Endothelial cell of umbilical vein (primary cell): ENCODE data around the gene PDCD2L. TPM values are rescaled to one million over a fixed set of nuclear protein-coding genes. Genes with fewer than 3 reads are reported as not detected.
"Not testable (repeated sequence)": the region's sequence is repeated elsewhere in the genome, so short reads cannot be mapped to it uniquely, and the experiment has no call there.

Experiments used
- BruUV-seq: library from RNA; stranded (reverse); fragments of 400-500 nt; replicated peaks from 2 replicates; lab custom pipeline; 2021; lab: Mats Ljungman, UMichigan
- CTCF ChIA-PET: fragments of 300-600, 350-600 bp; sonication (Branson Sonifier 250); formaldehyde crosslinking; loops from one replicate; lab custom pipeline; 2021; ENCODE audit warnings: antibody characterized with exemption, inconsistent platforms; lab: Charles Lee
- POLR2A ChIA-PET: fragments of 300-600, 350-600 bp; sonication (Branson Sonifier 250); formaldehyde crosslinking; loops from one replicate; lab custom pipeline; 2021; ENCODE audit warnings: antibody characterized with exemption, inconsistent platforms; lab: Charles Lee
- DNase-seq: peaks from one replicate; pipeline ENCODE4 v3.0.0-alpha.2; 2011; ENCODE audit warnings: low read depth, low spot score
- FAIRE-seq: peaks from 2 replicates; lab custom pipeline; 2011; peaks lifted over from hg19 to GRCh38; lab: Jason Lieb, UNC
- H2AFZ ChIP-seq: 2 replicates; pipeline ENCODE4 v1.6.0; 2012; ENCODE audit warnings: low read depth, low read length, control low read depth, inconsistent platforms
- H3K27ac ChIP-seq: 2 replicates; pipeline ENCODE4 v1.5.1; 2011; ENCODE audit warnings: low read depth, mild to moderate bottlenecking, control low read depth, low read length, moderate library complexity; ENCODE audit not compliant: insufficient read depth
- H3K27me3 ChIP-seq, 2 experiments: 2 replicates each; pipeline versions ENCODE4 v1.6.0 to v1.6.1; 2011; ENCODE audit warnings: low read length in 2 of 2, mixed read lengths in 1 of 2; ENCODE audit not compliant: control insufficient read depth in 2 of 2, insufficient read depth in 2 of 2
- H3K36me3 ChIP-seq, 2 experiments: 2 replicates in 1 of 2; 3 replicates in 1 of 2; pipeline ENCODE4 v1.5.1; 2011; ENCODE audit warnings: low read length in 2 of 2, mild to moderate bottlenecking in 1 of 2, moderate library complexity in 1 of 2; ENCODE audit not compliant: control insufficient read depth in 2 of 2, insufficient read depth in 2 of 2; ENCODE audit errors: extremely low read depth in 1 of 2
- H3K4me1 ChIP-seq: 3 replicates; pipeline ENCODE4 v1.5.1; 2011; ENCODE audit warnings: mild to moderate bottlenecking, low read length; ENCODE audit not compliant: control insufficient read depth, insufficient read depth; ENCODE audit errors: extremely low read depth
- H3K4me2 ChIP-seq: 2 replicates; pipeline ENCODE4 v1.6.1; 2011; ENCODE audit warnings: low read length, control low read depth, mixed read lengths; ENCODE audit not compliant: insufficient read depth
- H3K4me3 ChIP-seq, 3 experiments: fragments of 200-600 bp in 1 of 3; sonication (generic), shearing (Covaris generic) in 1 of 3; replicated peaks in 1 of 3; 2 replicates each; pipeline ENCODE4 v1.5.1; 2011 to 2016; ENCODE audit warnings: control low read depth in 3 of 3, low read length in 3 of 3, mild to moderate bottlenecking in 2 of 3, inconsistent platforms in 1 of 3, low read depth in 1 of 3, moderate library complexity in 1 of 3; ENCODE audit not compliant: insufficient read depth in 1 of 3
- H3K79me2 ChIP-seq: 2 replicates; pipeline ENCODE4 v1.6.0; 2012; ENCODE audit warnings: low read length, inconsistent platforms; ENCODE audit not compliant: control insufficient read depth, insufficient read depth
- H3K9ac ChIP-seq: replicated peaks from 2 replicates; pipeline ENCODE3; 2011; ENCODE audit warnings: low read length, control low read depth; ENCODE audit not compliant: insufficient read depth; ENCODE audit errors: extremely low read depth
- H3K9me1 ChIP-seq: replicated peaks from 3 replicates; pipeline ENCODE4 v1.6.0; 2011; ENCODE audit warnings: mild to moderate bottlenecking, low read length; ENCODE audit not compliant: control insufficient read depth, insufficient read depth; ENCODE audit errors: extremely low read depth
- H3K9me3 ChIP-seq: replicated peaks from 2 replicates; pipeline ENCODE4 v1.5.1; 2012; ENCODE audit warnings: low read length, inconsistent platforms; ENCODE audit not compliant: control insufficient read depth, insufficient read depth
- H4K20me1 ChIP-seq: replicated peaks from 2 replicates; pipeline ENCODE3; 2011; ENCODE audit warnings: mild to moderate bottlenecking, low read length; ENCODE audit not compliant: control insufficient read depth, insufficient read depth; ENCODE audit errors: extremely low read depth
- CTCF ChIP-seq, 2 donors: IDR thresholded peaks; 1 replicate in 1 of 2; 2 replicates in 1 of 2; pipeline ENCODE4 v1.5.1; 2011; ENCODE audit warnings: low read length in 2 of 2, mild to moderate bottlenecking in 2 of 2, moderate library complexity in 2 of 2, control low read depth in 1 of 2, inconsistent platforms in 1 of 2, low read depth in 1 of 2; ENCODE audit not compliant: insufficient read depth in 1 of 2; ENCODE audit errors: extremely low read depth in 1 of 2
- EZH2 ChIP-seq: IDR thresholded peaks from 2 replicates; pipeline ENCODE4 v1.6.1; 2012; ENCODE audit warnings: borderline replicate concordance, low read depth, mild to moderate bottlenecking, moderate library complexity, low read length, inconsistent platforms; ENCODE audit not compliant: severe bottlenecking
- FOS ChIP-seq: IDR thresholded peaks from 2 replicates; pipeline ENCODE4 v1.6.1; 2011; ENCODE audit warnings: mild to moderate bottlenecking, low read length, moderate library complexity, borderline replicate concordance; ENCODE audit not compliant: insufficient read depth
- GATA2 ChIP-seq: IDR thresholded peaks from 2 replicates; pipeline ENCODE4 v1.7.0; 2011; ENCODE audit warnings: low read depth, mild to moderate bottlenecking, moderate library complexity, mixed read lengths, low read length; ENCODE audit not compliant: insufficient read length, insufficient read depth
- JUN ChIP-seq: IDR thresholded peaks from 2 replicates; pipeline ENCODE4 v1.6.1; 2011; ENCODE audit warnings: borderline replicate concordance, low read depth; ENCODE audit not compliant: insufficient read length, insufficient read depth
- MAX ChIP-seq: IDR thresholded peaks from 2 replicates; pipeline ENCODE4 v1.6.1; 2011; ENCODE audit not compliant: insufficient read depth, insufficient read length
- MYC ChIP-seq: IDR thresholded peaks from one replicate; pipeline ENCODE4 v1.6.1; 2011; ENCODE audit warnings: mild to moderate bottlenecking, low read depth, low read length
- POLR2A ChIP-seq: IDR thresholded peaks from 2 replicates; pipeline ENCODE4 v1.6.1; 2012; ENCODE audit warnings: low read depth, mild to moderate bottlenecking, control low read depth, low read length
- POLR2AphosphoS5 ChIP-seq: IDR thresholded peaks from 2 replicates; pipeline ENCODE4 v1.6.1; 2012; ENCODE audit warnings: low read depth, mild to moderate bottlenecking, control low read depth, low read length, moderate library complexity; ENCODE audit not compliant: insufficient read depth
- dilution Hi-C: fragments of 300-500 bp; cut with MboI; formaldehyde crosslinking; loops from one replicate; pipeline ENCODE4 v1.15.0; 2019; ENCODE audit warnings: low sequenced_read_pairs; ENCODE audit not compliant: extremely low pct_ligation_motif_present
- intact Hi-C: fragments of 100-400 bp; cut with micrococcal nuclease; formaldehyde crosslinking; loops from one replicate; pipeline ENCODE4 v1.10.0; 2022
- polyA plus RNA-seq, 4 experiments: library from polyadenylated mRNA; depleted of rRNA in 3 of 4; stranded (reverse) in 3 of 4; unstranded in 1 of 4; fragments of >200 nt; gene quantifications; 2 replicates each; pipeline versions ENCODE4 v1.2.1 to v1.2.3, GENCODE V29; 2011 to 2012; ENCODE audit warnings: missing spikeins in 1 of 4
- total RNA-seq: library from RNA; stranded (reverse); gene quantifications from 2 replicates; pipeline ENCODE4 v1.2.3, GENCODE V29; 2021

Gene PDCD2L
- total and polyA plus RNA-seq, 2 donors (not counting 3 experiments of a cell fraction or from before 2014, with no cell fraction given): 12.4 to 20.3 TPM

- peaks cover 36% of the 10 kb centered on the region for H3K79me2 ChIP-seq
- H2AFZ ChIP-seq: no peak overlapping the region
- intact Hi-C loops: no loop called here
- FAIRE-seq (no peak), DNase-seq (no peak)
- CTCF ChIA-PET: interaction anchor here (1.0 kb wide), 1 partner anchor 9 kb away, joined by 3 read pairs; no protein-coding TSS in a partner anchor
- H3K36me3 ChIP-seq: peaks cover 39 to 41% of the 10 kb centered on the region in 2 experiments
- no peaks in the 10 kb centered on the region for H3K27me3 ChIP-seq
- dilution Hi-C loops: no loop called here
- no TSS peak for BruUV-seq
- H3K27ac ChIP-seq: no peak overlapping the region
- no peaks in the 10 kb centered on the region for H4K20me1 ChIP-seq
- H3K9me3 ChIP-seq: no peaks in the 10 kb centered on the region
- H3K4me3 ChIP-seq: no peak overlapping the region
- H3K4me2 ChIP-seq: no peak overlapping the region
- no peaks in the 10 kb centered on the region for H3K4me1 ChIP-seq
- POLR2A ChIA-PET: no interaction called here
- no peak overlapping the region for H3K9ac ChIP-seq
- TF ChIP-seq POLR2AphosphoS5 (no peak), EZH2 (no peak), MYC (no peak), GATA2 (no peak), POLR2A (no peak), CTCF (IDR thresholded peaks at IDR 0.05; ENCODE audit: extremely low read depth in 1 of 2, insufficient read depth in 1 of 2, low read depth in 1 of 2, low read length in 2 of 2) (no peak), FOS (no peak), JUN (no peak), MAX (no peak)
- no peaks in the 10 kb centered on the region for H3K9me1 ChIP-seq
Observed at GRCh38 chr19:34461375-34462100, 57.3 kb downstream of the PDCD2L start.

- H2AFZ ChIP-seq, CTCF ChIA-PET, H3K27ac ChIP-seq, H3K9me3 ChIP-seq, H3K4me2 ChIP-seq, H3K9me1 ChIP-seq, H3K4me3 ChIP-seq, H3K4me1 ChIP-seq, POLR2A ChIA-PET, intact Hi-C loops, BruUV-seq, H3K9ac ChIP-seq, H4K20me1 ChIP-seq, FAIRE-seq, dilution Hi-C loops, DNase-seq, H3K27me3 ChIP-seq: not testable (repeated sequence)
- H3K36me3 ChIP-seq: peaks cover 38 to 40% of the 10 kb centered on the region in 2 experiments
- peaks cover 26% of the 10 kb centered on the region for H3K79me2 ChIP-seq
Observed at GRCh38 chr19:34464785-34465184, 60.6 kb downstream of the PDCD2L start.
